ENCODE results near the gene INPP5E.

Gene INPP5E

DNA sequence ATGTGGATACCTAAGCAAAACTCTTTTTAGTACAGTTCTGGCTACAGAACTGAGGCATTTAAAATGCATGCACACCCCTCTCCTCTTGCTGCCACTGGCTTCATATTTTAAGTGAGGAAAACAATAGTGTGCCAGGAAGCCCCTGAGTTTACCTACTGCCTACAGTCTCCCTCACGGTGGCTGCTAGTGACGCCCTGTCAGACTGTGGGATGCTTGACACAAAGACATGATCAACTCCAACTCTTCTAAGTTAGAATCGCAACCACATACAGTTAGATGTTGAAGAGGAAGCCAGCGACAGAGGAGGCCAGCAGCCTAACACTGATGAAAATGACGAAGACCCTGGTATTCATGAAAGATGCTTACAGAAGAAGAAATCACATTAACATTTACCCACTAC lies 41.9 kb upstream of the INPP5E start:
- H3K36me3 Mint-ChIP-seq: peaks cover 10 to 13% of the 10 kb centered on the region in 2 donors
- peak overlapping the region; percentile 100 for H3K27ac Mint-ChIP-seq
- no peak for ATAC-seq (replicated peaks)
- no peak for DNase-seq
- H3K4me3 Mint-ChIP-seq: peak overlapping the region; percentile 94 to 99
- H3K27me3 Mint-ChIP-seq: no peaks in the 10 kb centered on the region
- peaks cover 13 to 34% of the 10 kb centered on the region in 2 donors for H3K4me1 Mint-ChIP-seq
- H3K9me3 Mint-ChIP-seq: no peaks in the 10 kb centered on the region

DNA sequence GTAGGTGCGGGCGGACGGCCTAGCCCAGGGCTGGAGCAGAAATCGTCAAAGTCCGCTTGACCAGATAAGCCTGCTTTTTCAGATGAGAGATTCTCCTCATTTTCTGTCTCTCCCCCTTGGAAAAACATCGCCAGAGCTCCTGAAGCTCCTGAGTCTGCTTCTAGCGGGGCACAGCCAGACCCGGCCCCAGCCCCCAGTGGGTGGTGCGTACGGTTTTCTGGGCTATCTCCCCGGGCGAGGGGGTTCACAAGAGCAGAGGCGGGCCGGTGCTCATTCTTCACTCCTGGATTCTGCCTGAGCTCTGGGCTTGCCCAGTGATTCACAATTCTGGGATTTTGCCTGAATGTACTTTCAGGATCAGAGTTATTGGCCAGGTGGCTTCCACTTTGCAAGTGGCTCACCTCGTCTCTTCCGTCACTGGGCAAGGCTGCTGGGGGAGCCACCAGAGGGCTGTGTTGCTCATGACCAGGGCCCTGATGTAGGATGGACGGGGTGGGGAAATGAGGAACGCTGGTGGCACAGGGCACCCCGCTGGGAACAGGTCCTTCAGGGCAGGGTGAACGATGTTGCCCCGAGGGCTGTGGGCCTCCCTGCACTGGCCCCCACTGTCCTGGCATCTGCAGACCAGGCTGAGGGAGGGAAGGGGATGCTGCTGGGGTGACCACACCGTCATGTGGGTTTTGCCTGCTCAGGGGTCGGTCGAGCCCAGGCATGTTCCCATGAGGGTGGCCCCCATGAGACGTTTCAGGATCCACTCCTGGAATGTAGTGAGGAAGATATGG lies 36.9 kb upstream of the INPP5E start:
- Mint-ChIP-seq H3K27me3 (no peaks in the 10 kb centered on the region), H3K36me3 (peaks cover 29 to 32% of the 10 kb centered on the region in 2 donors), H3K9me3 (no peaks in the 10 kb centered on the region), H3K4me1 (peaks cover 8 to 17% of the 10 kb centered on the region in 2 donors), H3K4me3 (no peak overlapping the region), H3K27ac (no peak overlapping the region)
- ATAC-seq (replicated peaks) (no peak), DNase-seq (no peak)

DNA sequence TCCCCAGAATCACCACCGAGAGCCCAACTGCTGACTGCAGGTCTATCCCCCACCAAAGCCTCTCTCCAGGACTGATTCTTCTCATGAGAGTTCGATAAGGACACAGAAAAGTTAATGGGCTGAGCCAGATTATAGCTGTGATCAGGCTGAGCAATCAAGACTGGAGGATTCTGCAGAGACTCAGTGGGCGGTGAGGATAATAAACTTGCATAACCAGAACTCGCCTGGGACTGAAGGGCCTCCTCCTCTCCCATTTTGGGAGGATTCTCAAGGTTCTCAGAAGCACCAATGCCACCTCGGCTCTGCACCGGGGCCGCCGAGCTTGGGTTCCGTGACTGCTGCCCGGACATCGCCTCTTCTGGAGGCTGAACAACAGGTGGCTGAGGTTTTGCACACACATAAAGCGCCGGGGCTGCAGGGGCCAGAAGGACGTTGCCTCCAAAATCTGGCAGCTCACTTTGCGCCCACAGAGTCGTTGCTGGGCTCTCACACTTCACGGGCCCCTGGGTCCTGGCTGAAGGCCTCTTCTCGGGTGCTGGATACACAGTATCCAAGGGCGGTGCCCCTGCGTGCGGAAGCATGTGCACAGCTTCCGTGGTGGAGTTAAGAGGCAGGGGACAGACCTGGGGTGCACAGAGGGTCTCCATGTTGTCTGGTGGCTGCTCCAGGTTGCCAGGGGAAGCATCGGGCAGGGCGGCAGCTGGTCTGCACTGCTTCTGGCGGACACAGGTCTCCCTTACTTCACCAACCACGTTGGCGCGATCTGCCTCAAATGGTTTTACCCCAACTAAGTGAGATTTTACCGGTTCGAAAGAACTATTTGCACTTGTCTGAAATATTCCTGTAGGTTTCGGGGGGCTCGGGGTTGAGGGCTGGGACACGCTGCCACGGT lies 35.6 kb upstream of the INPP5E start:
- Mint-ChIP-seq H3K4me1 (peaks cover 6 to 9% of the 10 kb centered on the region in 2 donors), H3K27me3 (no peaks in the 10 kb centered on the region), H3K27ac (no peak overlapping the region), H3K36me3 (peaks cover 30 to 40% of the 10 kb centered on the region in 2 donors), H3K9me3 (no peaks in the 10 kb centered on the region), H3K4me3 (no peak overlapping the region)
- ATAC-seq (replicated peaks): no peak
- DNase-seq: no peak

DNA sequence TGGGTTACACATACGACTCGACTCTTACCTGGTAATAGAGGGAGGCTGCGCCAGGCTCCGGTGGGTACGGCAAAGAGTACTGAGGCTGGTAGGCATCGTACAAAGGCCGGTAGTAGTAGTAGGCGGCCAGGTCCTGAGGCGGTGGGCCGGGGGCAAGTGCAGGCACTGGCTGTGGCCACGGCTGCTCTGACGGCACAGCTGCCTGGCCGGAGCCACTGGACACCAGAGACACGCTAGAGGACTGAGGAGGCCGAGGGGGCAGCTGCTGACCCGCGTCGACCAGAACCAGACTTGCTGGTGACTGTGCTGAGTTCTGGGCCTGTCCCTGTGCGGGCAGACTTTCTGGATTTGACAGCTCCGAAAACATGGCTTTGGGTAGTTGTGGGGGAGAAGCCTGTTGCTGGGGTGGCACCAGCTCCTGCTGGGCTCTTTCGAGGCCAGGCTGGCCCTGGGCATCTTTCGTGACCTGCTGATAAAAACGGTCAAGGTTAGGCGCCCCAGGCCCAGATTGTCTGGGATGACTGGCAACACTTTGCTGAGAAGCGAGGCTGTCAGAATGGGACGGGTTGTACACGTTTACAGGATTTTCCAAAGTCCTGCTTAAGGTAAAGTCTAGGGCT lies 34.5 kb upstream of the INPP5E start:
- Mint-ChIP-seq H3K36me3 (peaks cover 34 to 43% of the 10 kb centered on the region in 2 donors), H3K27ac (no peak overlapping the region), H3K4me3 (no peak overlapping the region), H3K4me1 (peaks cover 3 to 4% of the 10 kb centered on the region in 2 donors), H3K27me3 (no peaks in the 10 kb centered on the region), H3K9me3 (no peaks in the 10 kb centered on the region)
- DNase-seq (no peak), ATAC-seq (replicated peaks) (no peak)

DNA sequence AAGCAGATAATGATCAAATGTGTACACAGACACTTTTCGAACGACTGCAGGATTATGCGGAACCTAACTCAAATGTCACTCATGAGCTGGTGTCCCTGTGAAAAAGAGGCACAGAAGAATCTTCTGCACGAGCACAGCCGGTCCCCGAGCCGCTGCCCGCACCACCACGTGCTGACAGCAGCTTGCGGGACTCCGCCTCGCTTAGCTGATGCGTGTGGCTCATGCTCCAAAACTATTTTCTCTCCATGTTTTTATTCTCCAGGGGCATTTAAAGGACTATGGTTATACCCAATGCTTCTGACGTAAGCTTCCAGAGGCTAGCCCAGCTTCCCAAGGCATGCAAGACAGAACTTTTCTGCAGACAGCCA lies 33.7 kb upstream of the INPP5E start:
- H3K27me3 Mint-ChIP-seq: no peaks in the 10 kb centered on the region
- peaks cover 34 to 45% of the 10 kb centered on the region in 2 donors for H3K36me3 Mint-ChIP-seq
- ATAC-seq (replicated peaks) (no peak), DNase-seq (no peak)
- no peak overlapping the region for H3K4me3 Mint-ChIP-seq
- no peaks in the 10 kb centered on the region for H3K9me3 Mint-ChIP-seq
- H3K27ac Mint-ChIP-seq: no peak overlapping the region
- H3K4me1 Mint-ChIP-seq: peaks cover 1 to 2% of the 10 kb centered on the region in 2 donors

DNA sequence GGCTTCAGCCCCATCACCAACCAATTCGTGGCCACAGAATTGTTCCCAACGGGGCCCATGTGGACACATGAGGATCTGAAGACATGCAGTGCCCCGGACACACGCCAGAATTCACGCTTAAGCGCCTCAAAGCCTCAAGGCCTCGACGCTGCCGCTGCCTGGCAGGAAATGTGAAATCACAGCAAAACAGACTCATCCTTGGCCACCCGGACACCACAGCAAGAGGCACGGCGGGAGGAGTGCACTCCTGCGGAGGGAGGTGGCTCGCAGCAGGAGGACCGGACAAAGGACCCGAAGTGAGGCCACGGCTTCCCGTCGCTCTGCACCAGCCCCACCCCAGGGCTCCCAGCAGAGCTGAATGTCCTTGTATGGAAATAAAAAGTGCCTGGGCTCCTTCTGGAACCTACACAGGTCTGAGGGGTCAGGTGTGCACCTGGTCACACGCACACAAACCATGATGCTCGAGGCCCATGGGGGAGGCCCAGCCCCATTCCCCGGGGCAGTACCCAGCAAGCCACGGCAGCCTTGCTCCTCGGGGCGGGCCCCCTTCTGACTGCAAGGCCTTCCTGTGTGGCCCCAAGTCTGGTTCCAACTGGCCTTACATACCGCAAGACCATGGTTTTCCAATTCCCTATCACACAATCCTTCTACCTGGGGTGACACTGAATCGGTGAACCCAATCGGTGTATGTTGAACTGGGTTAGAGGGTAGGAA lies 33.2 kb upstream of the INPP5E start:
- Mint-ChIP-seq H3K27ac (no peak overlapping the region), H3K36me3 (peaks cover 34 to 46% of the 10 kb centered on the region in 2 donors), H3K9me3 (no peaks in the 10 kb centered on the region)

DNA sequence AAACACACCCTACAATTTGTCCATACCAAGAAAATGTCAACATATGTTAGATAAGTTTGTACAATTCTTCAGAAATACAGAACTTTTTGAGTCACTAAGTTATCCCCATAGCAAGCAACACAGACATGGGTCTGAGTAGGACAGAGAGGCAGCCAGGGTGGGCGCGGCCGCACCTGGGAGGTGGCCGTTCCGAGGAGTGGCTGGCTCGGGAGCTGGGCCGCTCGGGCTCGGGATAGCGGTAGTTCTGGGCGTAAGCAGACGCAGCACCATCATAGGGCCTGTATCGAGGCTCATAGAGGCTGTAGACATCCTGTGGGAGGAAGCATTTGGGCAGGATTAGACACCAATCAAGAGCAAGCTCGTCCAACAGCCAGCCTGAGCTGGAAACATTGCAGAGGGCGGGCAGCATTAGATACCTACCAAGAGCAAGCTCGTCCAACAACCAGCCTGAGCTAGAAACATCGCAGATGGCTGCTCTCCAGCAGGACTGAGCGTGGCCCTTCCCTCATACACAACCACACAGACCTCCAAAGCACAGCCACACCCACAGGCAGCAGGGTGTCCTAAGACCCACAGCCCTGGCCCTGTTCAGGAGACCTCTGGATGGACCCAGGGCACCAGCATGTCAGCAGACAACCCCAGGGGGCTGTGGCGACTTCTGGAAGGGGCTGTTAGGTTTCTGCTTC lies 32.3 kb upstream of the INPP5E start:
- H3K27ac Mint-ChIP-seq: no peak overlapping the region

More for the DNA sequence above, 33.2 kb upstream of the INPP5E start:
- ATAC-seq (replicated peaks) (no peak), DNase-seq (no peak)
- Mint-ChIP-seq H3K27me3 (no peaks in the 10 kb centered on the region), H3K4me1 (peaks cover 0 to 2% of the 10 kb centered on the region in 2 donors), H3K4me3 (no peak overlapping the region)

DNA sequence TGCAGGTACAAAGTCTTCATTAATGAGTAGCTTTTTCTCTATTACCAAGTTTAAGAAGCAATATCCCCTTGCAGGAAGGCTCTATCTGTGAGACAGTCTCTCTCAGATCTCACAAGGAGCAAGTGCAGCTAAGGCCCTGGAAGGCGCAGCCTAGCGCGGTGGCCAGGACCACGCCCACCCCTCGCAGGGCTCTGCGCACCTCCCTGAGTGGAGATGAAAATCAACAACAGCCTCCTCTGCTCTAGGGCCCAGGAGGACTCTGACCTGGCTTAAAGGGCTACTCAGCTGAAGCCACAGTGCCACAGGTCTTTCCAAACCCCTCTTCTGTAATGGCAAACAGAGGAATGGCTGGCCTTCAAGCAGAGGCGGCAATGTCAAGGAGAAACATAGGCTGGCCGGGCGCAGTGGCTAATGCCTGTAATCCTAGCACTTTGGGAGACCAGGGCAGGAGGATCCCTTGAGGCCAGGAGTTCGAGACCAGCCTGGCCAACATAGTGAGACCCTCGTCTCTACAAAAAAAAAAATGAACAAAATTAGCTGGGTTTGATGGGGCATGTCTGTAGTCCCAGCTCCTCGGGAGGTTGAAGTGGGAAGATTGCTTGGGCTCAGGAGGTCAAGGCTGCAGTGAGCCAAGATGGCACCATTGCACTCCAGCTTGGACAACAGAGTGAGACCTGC lies 31.3 kb upstream of the INPP5E start:
- DNase-seq (no peak), ATAC-seq (replicated peaks) (no peak)
- Mint-ChIP-seq H3K27me3 (no peaks in the 10 kb centered on the region), H3K4me1 (peaks cover 0 to 2% of the 10 kb centered on the region in 2 donors), H3K36me3 (peaks cover 39 to 51% of the 10 kb centered on the region in 2 donors), H3K27ac (no peak overlapping the region), H3K4me3 (no peak overlapping the region), H3K9me3 (no peaks in the 10 kb centered on the region)

More for the DNA sequence above, 32.3 kb upstream of the INPP5E start:
- peaks cover 0 to 2% of the 10 kb centered on the region in 2 donors for H3K4me1 Mint-ChIP-seq
- no peaks in the 10 kb centered on the region for H3K27me3 Mint-ChIP-seq
- ATAC-seq (replicated peaks): no peak
- peaks cover 34 to 46% of the 10 kb centered on the region in 2 donors for H3K36me3 Mint-ChIP-seq
- H3K4me3 Mint-ChIP-seq: no peak overlapping the region
- DNase-seq: no peak
- no peaks in the 10 kb centered on the region for H3K9me3 Mint-ChIP-seq

DNA sequence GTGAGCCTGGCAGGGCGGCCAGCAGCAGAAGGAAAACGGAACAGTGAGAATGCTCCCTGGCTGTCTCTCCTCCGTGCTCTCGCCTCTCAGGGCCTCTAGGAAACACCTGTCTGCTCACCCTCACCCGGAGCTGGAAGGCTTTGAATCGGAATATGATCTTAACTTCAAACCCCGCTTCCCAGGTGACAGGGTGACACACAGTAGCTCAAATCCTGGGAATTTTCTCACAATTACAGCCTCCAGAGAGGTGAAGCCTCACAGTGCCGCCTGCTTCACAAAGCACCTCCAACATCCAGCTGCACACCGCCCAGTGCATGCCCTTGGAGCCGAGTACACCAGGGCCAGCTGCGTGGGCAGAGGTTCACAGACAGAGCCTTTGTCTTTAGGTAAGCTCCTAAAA lies 30.7 kb upstream of the INPP5E start:
- Mint-ChIP-seq H3K4me1 (peaks cover 0 to 2% of the 10 kb centered on the region in 2 donors), H3K9me3 (no peaks in the 10 kb centered on the region), H3K27ac (no peak overlapping the region), H3K4me3 (no peak overlapping the region), H3K27me3 (no peaks in the 10 kb centered on the region), H3K36me3 (peaks cover 38 to 51% of the 10 kb centered on the region in 2 donors)
- ATAC-seq (replicated peaks) (no peak), DNase-seq (no peak)

DNA sequence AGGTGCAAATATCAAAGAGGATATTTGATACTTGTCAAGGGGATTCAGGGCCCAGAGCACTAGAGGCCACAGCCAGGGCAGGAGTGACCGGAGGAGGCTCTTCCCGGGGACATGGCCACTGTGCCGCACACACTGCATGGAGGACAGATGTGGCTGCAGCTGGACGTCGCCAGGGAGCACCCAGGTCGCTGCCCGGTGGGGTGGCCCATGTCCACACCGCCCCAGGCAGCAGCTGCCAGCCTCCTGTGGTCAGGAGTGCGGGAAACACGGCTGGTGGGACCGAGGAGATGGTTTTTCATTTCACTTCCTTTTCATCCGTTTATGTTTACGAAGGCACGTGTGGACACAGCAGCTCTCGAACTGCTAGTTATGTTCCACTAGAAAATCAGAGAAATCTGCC lies 28.1 kb upstream of the INPP5E start:
- ATAC-seq (replicated peaks): no peak
- no peak for DNase-seq
- H3K4me3 Mint-ChIP-seq: no peak overlapping the region
- H3K4me1 Mint-ChIP-seq: no peaks in the 10 kb centered on the region
- peaks cover 37 to 56% of the 10 kb centered on the region in 2 donors for H3K36me3 Mint-ChIP-seq
- peak overlapping the region; percentile 56 for H3K27ac Mint-ChIP-seq
- no peaks in the 10 kb centered on the region for H3K27me3 Mint-ChIP-seq
- no peaks in the 10 kb centered on the region for H3K9me3 Mint-ChIP-seq

DNA sequence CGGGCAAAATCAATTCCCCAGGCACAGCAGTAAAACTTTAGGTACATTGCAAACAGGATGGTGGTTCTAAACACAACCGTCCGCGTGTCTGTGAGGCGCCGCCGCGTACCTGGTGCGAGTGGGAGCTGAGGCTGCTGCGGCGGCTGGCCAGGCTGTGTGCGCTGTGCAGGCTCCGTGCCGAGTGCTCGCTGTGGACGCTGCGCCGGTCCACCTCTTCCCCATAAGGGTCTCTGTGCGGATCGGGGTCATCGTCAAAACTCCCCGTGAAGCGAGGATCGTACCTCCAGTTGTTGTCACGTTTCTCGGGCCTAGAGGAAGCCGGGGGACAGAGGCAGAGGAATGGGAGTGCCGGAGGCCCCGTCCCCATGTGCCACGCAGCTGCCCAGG lies 26.5 kb upstream of the INPP5E start:
- no peak for DNase-seq

DNA sequence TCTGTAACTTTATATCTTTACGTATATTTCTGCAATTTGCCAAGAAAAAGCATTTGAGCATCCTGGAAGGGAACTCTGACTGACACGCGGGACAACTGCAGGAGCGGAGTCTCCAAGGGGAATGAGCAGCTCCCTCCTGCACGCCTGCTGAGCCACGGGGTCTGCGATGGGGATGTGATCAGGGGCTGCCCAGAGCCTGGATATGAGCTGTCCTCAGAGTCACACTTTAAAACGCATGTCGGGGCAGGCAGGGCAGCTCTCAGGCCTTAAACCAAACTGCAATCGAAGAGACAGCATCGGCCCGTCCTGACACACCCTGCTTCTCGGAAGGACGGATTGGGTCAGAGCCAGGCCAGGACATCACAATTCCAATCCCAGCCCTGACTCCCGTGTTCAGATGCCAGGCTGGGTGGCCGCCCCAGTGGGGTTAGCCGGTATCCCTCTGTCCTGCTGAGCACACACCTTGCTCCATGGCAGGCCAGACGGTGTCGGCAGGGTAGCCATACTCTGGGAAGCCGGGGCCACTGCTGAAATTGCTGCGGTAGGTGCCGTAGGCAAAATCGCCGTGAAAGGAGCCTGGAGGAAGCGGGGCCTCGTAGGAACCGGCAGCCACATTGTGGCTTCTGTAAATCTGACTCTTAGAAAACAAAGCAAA lies 26.0 kb upstream of the INPP5E start:
- Mint-ChIP-seq H3K9me3 (no peaks in the 10 kb centered on the region), H3K4me3 (no peak overlapping the region), H3K27ac (no peak overlapping the region), H3K27me3 (no peaks in the 10 kb centered on the region), H3K36me3 (peaks cover 38 to 63% of the 10 kb centered on the region in 2 donors), H3K4me1 (no peaks in the 10 kb centered on the region)
- ATAC-seq (replicated peaks) (no peak), DNase-seq (no peak)

More for the DNA sequence above, 26.5 kb upstream of the INPP5E start:
- Mint-ChIP-seq H3K27me3 (no peaks in the 10 kb centered on the region), H3K36me3 (peaks cover 38 to 62% of the 10 kb centered on the region in 2 donors), H3K9me3 (no peaks in the 10 kb centered on the region), H3K4me3 (no peak overlapping the region), H3K27ac (peak overlapping the region; percentile 9), H3K4me1 (no peaks in the 10 kb centered on the region)
- no peak for ATAC-seq (replicated peaks)

DNA sequence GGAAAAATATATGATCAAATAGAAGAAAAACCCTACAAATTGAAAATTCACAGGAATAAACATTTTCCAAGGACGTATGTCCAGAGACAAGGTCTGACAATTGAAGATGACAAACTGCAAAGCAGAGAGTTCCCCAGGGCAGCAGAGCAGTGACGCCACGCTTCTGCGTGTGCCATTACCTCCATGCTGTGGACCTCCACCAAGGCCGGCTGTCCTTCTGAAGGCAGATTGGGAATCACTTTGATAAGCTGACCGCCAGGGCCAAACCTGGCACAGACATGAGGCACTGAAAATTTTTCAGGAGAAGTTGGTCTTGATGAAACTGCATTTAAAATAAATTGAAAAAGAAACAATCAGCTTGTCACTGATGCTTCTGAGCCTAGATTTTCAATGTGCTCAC lies 24.6 kb upstream of the INPP5E start:
- H3K36me3 Mint-ChIP-seq: peaks cover 36 to 64% of the 10 kb centered on the region in 2 donors
- no peak overlapping the region for H3K27ac Mint-ChIP-seq
- DNase-seq (no peak), ATAC-seq (replicated peaks) (no peak)
- H3K27me3 Mint-ChIP-seq: no peaks in the 10 kb centered on the region
- no peaks in the 10 kb centered on the region for H3K9me3 Mint-ChIP-seq
- no peak overlapping the region for H3K4me3 Mint-ChIP-seq
- no peaks in the 10 kb centered on the region for H3K4me1 Mint-ChIP-seq

All from stimulated activated naive B cell treated with anti-CD40 and anti-IgM and Interleukin-4, amounts not matched to agents 10 μg/mL and 1 μg/mL and 100 μg/mL, for 72 hours (primary cell).